Gastroesophageal sphincter (tissue), 3 donors: ENCODE data around the gene KRTAP10-1.

Source experiments
- POLR2A ChIP-seq, 2 donors: fragments of 450-650 bp; IDR thresholded peaks; one replicate each; pipeline ENCODE4 v1.6.1; 2017; ENCODE audit warnings: antibody characterized with exemption in 2 of 2, mild to moderate bottlenecking in 2 of 2, moderate library complexity in 1 of 2
- TF ChIP-seq, protein P1 (sequence below), 4 experiments: fragments of 200-600 bp in 2 of 4; fragments of 450-650 bp in 2 of 4; sonication (generic) in 1 of 4; IDR thresholded peaks; one replicate each; pipeline ENCODE4 v1.5.1; 2017 to 2019; ENCODE audit warnings: antibody characterized with exemption in 4 of 4, mild to moderate bottlenecking in 2 of 4, moderate library complexity in 2 of 4

DNA sequence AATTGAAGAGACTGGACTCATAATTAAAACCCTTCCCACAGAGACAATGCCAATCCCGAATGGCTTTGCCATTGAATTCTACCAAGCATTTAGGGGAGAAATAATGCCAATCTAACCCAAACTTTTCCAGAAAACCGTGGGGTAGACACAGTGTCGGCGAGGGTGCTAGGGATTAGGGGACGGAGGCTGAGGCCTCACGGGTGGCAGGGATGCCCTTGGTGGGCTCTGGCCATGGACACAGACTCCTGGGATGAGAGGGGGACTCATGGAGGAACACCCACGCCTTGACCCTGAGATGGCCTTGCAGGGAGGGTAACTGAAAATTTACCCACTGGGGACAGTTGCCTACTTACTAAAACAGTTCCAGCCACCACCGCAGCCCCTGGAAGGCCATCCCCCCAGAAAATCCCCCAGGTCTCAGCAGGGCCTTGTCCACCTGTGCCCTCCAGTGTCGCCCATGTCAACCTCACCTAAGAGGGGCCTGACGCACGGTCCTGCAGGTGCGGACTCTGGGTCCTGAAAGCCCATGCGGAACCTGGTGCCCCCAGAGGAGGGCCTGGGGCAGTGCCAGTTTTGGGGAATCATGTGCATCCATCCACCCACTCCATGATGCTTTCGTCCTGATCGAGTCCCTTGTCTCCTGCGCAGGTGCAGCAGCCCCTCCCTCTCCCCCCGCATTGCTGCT is 38.5 kb upstream of the KRTAP10-1 start:
- no peak for TF ChIP-seq POLR2A (IDR thresholded peaks at IDR 0.05)
- TF ChIP-seq, protein P1, sequence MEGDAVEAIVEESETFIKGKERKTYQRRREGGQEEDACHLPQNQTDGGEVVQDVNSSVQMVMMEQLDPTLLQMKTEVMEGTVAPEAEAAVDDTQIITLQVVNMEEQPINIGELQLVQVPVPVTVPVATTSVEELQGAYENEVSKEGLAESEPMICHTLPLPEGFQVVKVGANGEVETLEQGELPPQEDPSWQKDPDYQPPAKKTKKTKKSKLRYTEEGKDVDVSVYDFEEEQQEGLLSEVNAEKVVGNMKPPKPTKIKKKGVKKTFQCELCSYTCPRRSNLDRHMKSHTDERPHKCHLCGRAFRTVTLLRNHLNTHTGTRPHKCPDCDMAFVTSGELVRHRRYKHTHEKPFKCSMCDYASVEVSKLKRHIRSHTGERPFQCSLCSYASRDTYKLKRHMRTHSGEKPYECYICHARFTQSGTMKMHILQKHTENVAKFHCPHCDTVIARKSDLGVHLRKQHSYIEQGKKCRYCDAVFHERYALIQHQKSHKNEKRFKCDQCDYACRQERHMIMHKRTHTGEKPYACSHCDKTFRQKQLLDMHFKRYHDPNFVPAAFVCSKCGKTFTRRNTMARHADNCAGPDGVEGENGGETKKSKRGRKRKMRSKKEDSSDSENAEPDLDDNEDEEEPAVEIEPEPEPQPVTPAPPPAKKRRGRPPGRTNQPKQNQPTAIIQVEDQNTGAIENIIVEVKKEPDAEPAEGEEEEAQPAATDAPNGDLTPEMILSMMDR (IDR thresholded peaks at IDR 0.05) = no peak
